ENCODE measurements around the gene STUB1. TPM values are rescaled to one million over a fixed set of nuclear protein-coding genes. Genes with fewer than 3 reads are reported as not detected.
A peak's percentile ranks its signal among the peaks of the same experiment; 100 is the strongest.

Gene STUB1
- total RNA-seq, 1 experiment from 2014 or later, result 102 TPM

- Mint-ChIP-seq H3K9me3 (ENCODE audit: low read depth, unreplicated experiment) (no peaks in the 10 kb centered on the region), H3K36me3 (ENCODE audit: insufficient read depth, unreplicated experiment) (peaks cover 74% of the 10 kb centered on the region), H3K27me3 (ENCODE audit: unreplicated experiment) (no peaks in the 10 kb centered on the region), H3K27ac (ENCODE audit: unreplicated experiment) (no peak overlapping the region), H3K4me1 (ENCODE audit: low read depth, unreplicated experiment) (peaks cover 3% of the 10 kb centered on the region), H3K4me3 (ENCODE audit: low read depth, unreplicated experiment) (no peak overlapping the region)
- TF ChIP-seq, protein P1, sequence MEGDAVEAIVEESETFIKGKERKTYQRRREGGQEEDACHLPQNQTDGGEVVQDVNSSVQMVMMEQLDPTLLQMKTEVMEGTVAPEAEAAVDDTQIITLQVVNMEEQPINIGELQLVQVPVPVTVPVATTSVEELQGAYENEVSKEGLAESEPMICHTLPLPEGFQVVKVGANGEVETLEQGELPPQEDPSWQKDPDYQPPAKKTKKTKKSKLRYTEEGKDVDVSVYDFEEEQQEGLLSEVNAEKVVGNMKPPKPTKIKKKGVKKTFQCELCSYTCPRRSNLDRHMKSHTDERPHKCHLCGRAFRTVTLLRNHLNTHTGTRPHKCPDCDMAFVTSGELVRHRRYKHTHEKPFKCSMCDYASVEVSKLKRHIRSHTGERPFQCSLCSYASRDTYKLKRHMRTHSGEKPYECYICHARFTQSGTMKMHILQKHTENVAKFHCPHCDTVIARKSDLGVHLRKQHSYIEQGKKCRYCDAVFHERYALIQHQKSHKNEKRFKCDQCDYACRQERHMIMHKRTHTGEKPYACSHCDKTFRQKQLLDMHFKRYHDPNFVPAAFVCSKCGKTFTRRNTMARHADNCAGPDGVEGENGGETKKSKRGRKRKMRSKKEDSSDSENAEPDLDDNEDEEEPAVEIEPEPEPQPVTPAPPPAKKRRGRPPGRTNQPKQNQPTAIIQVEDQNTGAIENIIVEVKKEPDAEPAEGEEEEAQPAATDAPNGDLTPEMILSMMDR (IDR thresholded peaks at IDR 0.05; ENCODE audit: unreplicated experiment), result no peak
- BruUV-seq (replicated peaks), result no TSS peak
- intact Hi-C loops (cut with micrococcal nuclease; ENCODE audit: unreplicated experiment), result no loop called here
- CTCF ChIA-PET, result interaction anchor here (1.1 to 1.8 kb wide), 2 partner anchors 9 to 16 kb away, joined by 3 to 10 read pairs; no protein-coding TSS in a partner anchor
- no peak for DNase-seq
Measured at GRCh38 chr16:725041-725376, 44.8 kb downstream of the STUB1 start.

DNA sequence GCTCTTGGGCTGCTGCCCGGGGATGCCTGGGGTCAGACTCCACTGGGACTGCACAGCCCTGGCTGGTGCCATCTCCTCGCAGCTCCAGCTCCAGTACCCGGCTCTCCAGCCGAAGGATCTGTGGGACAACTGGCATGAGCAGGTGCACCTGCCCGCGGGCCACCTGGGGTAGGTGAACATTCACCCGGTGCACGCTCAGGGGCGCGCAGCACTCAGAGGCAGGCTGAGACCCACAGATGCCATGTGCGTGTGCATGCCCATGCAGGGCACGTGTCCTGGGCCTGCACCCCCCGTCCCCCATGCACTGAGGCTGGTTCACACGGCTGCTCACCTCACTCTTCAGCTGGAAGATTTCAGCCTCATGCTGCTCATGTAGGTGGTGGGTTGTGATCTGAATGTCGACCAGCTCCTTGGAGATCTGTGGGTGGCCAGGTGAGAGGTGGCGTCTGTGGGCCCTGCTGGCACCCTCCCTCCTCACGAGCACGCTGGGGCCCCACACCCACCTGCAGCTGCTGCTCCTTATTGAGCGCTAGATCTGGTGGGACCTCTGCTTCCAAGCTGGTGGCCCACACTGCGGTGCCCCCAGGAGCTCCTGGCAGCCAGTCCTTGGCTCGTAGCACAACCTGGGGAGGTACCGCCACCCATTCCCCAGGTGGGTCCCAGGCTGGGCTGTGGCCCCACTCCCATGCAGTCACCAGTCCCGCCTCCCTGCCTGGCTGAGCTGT is 45.4 kb downstream of the STUB1 start:
- Mint-ChIP-seq H3K4me1 (ENCODE audit: low read depth, unreplicated experiment) (no peaks in the 10 kb centered on the region), H3K9me3 (ENCODE audit: low read depth, unreplicated experiment) (no peaks in the 10 kb centered on the region), H3K4me3 (ENCODE audit: low read depth, unreplicated experiment) (peak overlapping the region; percentile 74), H3K27me3 (ENCODE audit: unreplicated experiment) (no peaks in the 10 kb centered on the region), H3K27ac (ENCODE audit: unreplicated experiment) (no peak overlapping the region), H3K36me3 (ENCODE audit: insufficient read depth, unreplicated experiment) (peaks cover 70% of the 10 kb centered on the region)
- intact Hi-C loops (cut with micrococcal nuclease; ENCODE audit: unreplicated experiment), result no loop called here
- CTCF ChIA-PET, result interaction anchor here (1.1 to 1.8 kb wide), 2 partner anchors 9 to 16 kb away, joined by 3 to 10 read pairs; no protein-coding TSS in a partner anchor
- DNase-seq, result no peak
- BruUV-seq (replicated peaks), result no TSS peak
- TF ChIP-seq, protein P1 (IDR thresholded peaks at IDR 0.05; ENCODE audit: unreplicated experiment), result no peak

GRCh38 chr16:726188-726437 is 45.9 kb downstream of the STUB1 start:
- Mint-ChIP-seq H3K9me3 (ENCODE audit: low read depth, unreplicated experiment) (no peaks in the 10 kb centered on the region), H3K27me3 (ENCODE audit: unreplicated experiment) (no peaks in the 10 kb centered on the region), H3K36me3 (ENCODE audit: insufficient read depth, unreplicated experiment) (peaks cover 69% of the 10 kb centered on the region), H3K27ac (ENCODE audit: unreplicated experiment) (no peak overlapping the region), H3K4me3 (ENCODE audit: low read depth, unreplicated experiment) (peak overlapping the region; percentile 74), H3K4me1 (ENCODE audit: low read depth, unreplicated experiment) (no peaks in the 10 kb centered on the region)
- TF ChIP-seq, protein P1 (IDR thresholded peaks at IDR 0.05; ENCODE audit: unreplicated experiment), result no peak
- BruUV-seq (replicated peaks), result no TSS peak
- CTCF ChIA-PET, result interaction anchor here (1.8 kb wide), 1 partner anchor 10 kb away, joined by 10 read pairs; no protein-coding TSS in a partner anchor
- no peak for DNase-seq
- intact Hi-C loops (cut with micrococcal nuclease; ENCODE audit: unreplicated experiment), result no loop called here

GRCh38 chr16:726438-727290 is 46.5 kb downstream of the STUB1 start, which contains the start of the genes CCDC78 and HAGHL:
TSS of gene CCDC78 (minus strand) at chr16:726443. CDS start at chr16:726367, 76 bp downstream.
TSS of gene HAGHL (plus strand) at chr16:727106. CDS start at chr16:727510, 404 bp downstream.
- Mint-ChIP-seq H3K4me3 (ENCODE audit: low read depth, unreplicated experiment) (peak within 1 kb of the TSS; percentile 74), H3K27me3 (ENCODE audit: unreplicated experiment) (no peaks in the 10 kb centered on the region), H3K27ac (ENCODE audit: unreplicated experiment) (no peak within 1 kb of the TSS), H3K9me3 (ENCODE audit: low read depth, unreplicated experiment) (no peaks in the 10 kb centered on the region), H3K4me1 (ENCODE audit: low read depth, unreplicated experiment) (no peaks in the 10 kb centered on the region), H3K36me3 (ENCODE audit: insufficient read depth, unreplicated experiment) (peaks cover 63% of the 10 kb centered on the region)
- DNase-seq, result peak; percentile 65
- TF ChIP-seq, protein P1 (IDR thresholded peaks at IDR 0.05; ENCODE audit: unreplicated experiment), result no peak
- no TSS peak for BruUV-seq (replicated peaks)
- CTCF ChIA-PET, result interaction anchor here (0.6 to 1.8 kb wide), 2 partner anchors 11 to 59 kb away, joined by 3 to 10 read pairs; partner anchors contain the start of gene RHOT2
- intact Hi-C loops (cut with micrococcal nuclease; ENCODE audit: unreplicated experiment), result no loop called here
